OCI-LY3 (cell line): ENCODE results near the gene FKBP1B.

Source experiments
- CTCF ChIP-seq: fragments of 200-600, 300-600 bp; sonication (generic); IDR thresholded peaks from 2 replicates; pipeline ENCODE4 v1.5.1; 2014; ENCODE audit warnings: antibody characterized with exemption, low read length, low read depth
- EZH2phosphoT487 ChIP-seq: fragments of 200-600 bp; shearing (Covaris generic); IDR thresholded peaks from 2 replicates; pipeline ENCODE4 v1.6.1; 2018; ENCODE audit warnings: antibody characterized with exemption, mixed run types, low read depth

- TF ChIP-seq CTCF: no peak
- no peak for TF ChIP-seq EZH2phosphoT487
Measured at GRCh38 chr2:24072259-24072658, 22.7 kb downstream of the FKBP1B start.
